HEK293 (cell line): ENCODE data around the gene OVOL3.

ENCODE experiments used
- YY1 ChIP-seq: fragments of 450-650 bp; formaldehyde crosslinking; IDR thresholded peaks from 2 replicates; pipeline ENCODE4 v1.5.1; 2018; ENCODE audit warnings: missing biosample characterization, missing genetic modification characterization
- ZBTB20 ChIP-seq: fragments of 450-650 bp; formaldehyde crosslinking; IDR thresholded peaks from 2 replicates; pipeline ENCODE4 v1.5.1; 2016; ENCODE audit warnings: missing biosample characterization, missing genetic modification characterization
- ZNF324 ChIP-seq: fragments of 450-650 bp; formaldehyde crosslinking; IDR thresholded peaks from 2 replicates; pipeline ENCODE4 v1.5.1; 2016; ENCODE audit warnings: missing biosample characterization, missing genetic modification characterization
- ZNF423 ChIP-seq: fragments of 450-650 bp; formaldehyde crosslinking; IDR thresholded peaks from 2 replicates; pipeline ENCODE4 v1.5.1; 2016; ENCODE audit warnings: missing biosample characterization, missing genetic modification characterization
- ZNF530 ChIP-seq: fragments of 450-650 bp; formaldehyde crosslinking; IDR thresholded peaks from 2 replicates; pipeline ENCODE4 v1.5.1; 2016; ENCODE audit warnings: low read depth, missing biosample characterization, missing genetic modification characterization
- ZSCAN30 ChIP-seq: fragments of 450-650 bp; IDR thresholded peaks from 2 replicates; pipeline ENCODE4 v1.5.1; 2018; ENCODE audit warnings: missing biosample characterization, mild to moderate bottlenecking, missing genetic modification characterization, moderate library complexity
- TF ChIP-seq, protein P1 (sequence below): fragments of 450-650 bp; formaldehyde crosslinking; IDR thresholded peaks from 2 replicates; pipeline ENCODE4 v1.5.1; 2016; ENCODE audit warnings: missing biosample characterization, missing genetic modification characterization
- TF ChIP-seq, protein P2 (sequence below): fragments of 450-650 bp; formaldehyde crosslinking; IDR thresholded peaks from 2 replicates; pipeline ENCODE4 v1.5.1; 2016; ENCODE audit warnings: missing biosample characterization, missing genetic modification characterization

DNA sequence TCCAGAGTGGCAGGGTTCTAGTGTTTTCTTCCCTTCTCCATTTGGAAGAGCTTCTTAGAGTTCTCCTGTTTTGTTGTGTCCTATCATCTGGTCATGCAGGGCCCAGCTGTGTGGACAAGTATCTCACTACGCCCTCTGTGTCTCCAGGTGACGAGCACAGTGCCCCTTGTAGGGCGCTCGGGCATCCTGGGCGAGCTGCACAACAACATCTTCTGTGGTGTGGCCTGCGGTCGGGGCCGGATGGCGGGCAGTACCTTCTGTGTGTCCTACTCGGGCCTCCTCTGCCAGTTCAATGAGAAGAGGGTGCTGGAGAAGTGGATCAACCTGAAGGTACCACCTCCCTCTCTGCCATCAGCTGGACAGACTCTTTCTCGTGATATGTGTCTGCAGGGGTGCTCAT lies 43.3 kb upstream of the OVOL3 start:
- TF ChIP-seq, protein P1, sequence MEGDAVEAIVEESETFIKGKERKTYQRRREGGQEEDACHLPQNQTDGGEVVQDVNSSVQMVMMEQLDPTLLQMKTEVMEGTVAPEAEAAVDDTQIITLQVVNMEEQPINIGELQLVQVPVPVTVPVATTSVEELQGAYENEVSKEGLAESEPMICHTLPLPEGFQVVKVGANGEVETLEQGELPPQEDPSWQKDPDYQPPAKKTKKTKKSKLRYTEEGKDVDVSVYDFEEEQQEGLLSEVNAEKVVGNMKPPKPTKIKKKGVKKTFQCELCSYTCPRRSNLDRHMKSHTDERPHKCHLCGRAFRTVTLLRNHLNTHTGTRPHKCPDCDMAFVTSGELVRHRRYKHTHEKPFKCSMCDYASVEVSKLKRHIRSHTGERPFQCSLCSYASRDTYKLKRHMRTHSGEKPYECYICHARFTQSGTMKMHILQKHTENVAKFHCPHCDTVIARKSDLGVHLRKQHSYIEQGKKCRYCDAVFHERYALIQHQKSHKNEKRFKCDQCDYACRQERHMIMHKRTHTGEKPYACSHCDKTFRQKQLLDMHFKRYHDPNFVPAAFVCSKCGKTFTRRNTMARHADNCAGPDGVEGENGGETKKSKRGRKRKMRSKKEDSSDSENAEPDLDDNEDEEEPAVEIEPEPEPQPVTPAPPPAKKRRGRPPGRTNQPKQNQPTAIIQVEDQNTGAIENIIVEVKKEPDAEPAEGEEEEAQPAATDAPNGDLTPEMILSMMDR = no peak
- TF ChIP-seq YY1 (tag by site-specific recombination) = no peak
- no peak for TF ChIP-seq ZSCAN30 (tag by site-specific recombination)
- no peak for TF ChIP-seq ZBTB20 (tag by site-specific recombination)
- TF ChIP-seq ZNF324 (tag by site-specific recombination) = no peak
- TF ChIP-seq ZNF530 (tag by site-specific recombination) = no peak
- TF ChIP-seq, protein P2, sequence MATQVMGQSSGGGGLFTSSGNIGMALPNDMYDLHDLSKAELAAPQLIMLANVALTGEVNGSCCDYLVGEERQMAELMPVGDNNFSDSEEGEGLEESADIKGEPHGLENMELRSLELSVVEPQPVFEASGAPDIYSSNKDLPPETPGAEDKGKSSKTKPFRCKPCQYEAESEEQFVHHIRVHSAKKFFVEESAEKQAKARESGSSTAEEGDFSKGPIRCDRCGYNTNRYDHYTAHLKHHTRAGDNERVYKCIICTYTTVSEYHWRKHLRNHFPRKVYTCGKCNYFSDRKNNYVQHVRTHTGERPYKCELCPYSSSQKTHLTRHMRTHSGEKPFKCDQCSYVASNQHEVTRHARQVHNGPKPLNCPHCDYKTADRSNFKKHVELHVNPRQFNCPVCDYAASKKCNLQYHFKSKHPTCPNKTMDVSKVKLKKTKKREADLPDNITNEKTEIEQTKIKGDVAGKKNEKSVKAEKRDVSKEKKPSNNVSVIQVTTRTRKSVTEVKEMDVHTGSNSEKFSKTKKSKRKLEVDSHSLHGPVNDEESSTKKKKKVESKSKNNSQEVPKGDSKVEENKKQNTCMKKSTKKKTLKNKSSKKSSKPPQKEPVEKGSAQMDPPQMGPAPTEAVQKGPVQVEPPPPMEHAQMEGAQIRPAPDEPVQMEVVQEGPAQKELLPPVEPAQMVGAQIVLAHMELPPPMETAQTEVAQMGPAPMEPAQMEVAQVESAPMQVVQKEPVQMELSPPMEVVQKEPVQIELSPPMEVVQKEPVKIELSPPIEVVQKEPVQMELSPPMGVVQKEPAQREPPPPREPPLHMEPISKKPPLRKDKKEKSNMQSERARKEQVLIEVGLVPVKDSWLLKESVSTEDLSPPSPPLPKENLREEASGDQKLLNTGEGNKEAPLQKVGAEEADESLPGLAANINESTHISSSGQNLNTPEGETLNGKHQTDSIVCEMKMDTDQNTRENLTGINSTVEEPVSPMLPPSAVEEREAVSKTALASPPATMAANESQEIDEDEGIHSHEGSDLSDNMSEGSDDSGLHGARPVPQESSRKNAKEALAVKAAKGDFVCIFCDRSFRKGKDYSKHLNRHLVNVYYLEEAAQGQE (tag by site-specific recombination) = no peak
- no peak for TF ChIP-seq ZNF423 (tag by site-specific recombination)
